Measurements from ENCODE around the gene AFM.

Gene AFM, protein sequence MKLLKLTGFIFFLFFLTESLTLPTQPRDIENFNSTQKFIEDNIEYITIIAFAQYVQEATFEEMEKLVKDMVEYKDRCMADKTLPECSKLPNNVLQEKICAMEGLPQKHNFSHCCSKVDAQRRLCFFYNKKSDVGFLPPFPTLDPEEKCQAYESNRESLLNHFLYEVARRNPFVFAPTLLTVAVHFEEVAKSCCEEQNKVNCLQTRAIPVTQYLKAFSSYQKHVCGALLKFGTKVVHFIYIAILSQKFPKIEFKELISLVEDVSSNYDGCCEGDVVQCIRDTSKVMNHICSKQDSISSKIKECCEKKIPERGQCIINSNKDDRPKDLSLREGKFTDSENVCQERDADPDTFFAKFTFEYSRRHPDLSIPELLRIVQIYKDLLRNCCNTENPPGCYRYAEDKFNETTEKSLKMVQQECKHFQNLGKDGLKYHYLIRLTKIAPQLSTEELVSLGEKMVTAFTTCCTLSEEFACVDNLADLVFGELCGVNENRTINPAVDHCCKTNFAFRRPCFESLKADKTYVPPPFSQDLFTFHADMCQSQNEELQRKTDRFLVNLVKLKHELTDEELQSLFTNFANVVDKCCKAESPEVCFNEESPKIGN

GRCh38 chr4:73481358-73481757 is at the start of gene AFM:
Gene AFM, plus strand, starts transcription at chr4:73481745. Its CDS starts 31 bp downstream, at chr4:73481776.
- no peak for DNase-seq

DNA sequence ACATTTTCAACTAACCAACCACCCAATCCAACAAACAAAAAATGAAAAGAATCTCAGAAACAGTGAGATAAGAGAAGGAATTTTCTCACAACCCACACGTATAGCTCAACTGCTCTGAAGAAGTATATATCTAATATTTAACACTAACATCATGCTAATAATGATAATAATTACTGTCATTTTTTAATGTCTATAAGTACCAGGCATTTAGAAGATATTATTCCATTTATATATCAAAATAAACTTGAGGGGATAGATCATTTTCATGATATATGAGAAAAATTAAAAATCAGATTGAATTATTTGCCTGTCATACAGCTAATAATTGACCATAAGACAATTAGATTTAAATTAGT is 49.8 kb upstream of the AFM start:
- no peak for DNase-seq

DNA sequence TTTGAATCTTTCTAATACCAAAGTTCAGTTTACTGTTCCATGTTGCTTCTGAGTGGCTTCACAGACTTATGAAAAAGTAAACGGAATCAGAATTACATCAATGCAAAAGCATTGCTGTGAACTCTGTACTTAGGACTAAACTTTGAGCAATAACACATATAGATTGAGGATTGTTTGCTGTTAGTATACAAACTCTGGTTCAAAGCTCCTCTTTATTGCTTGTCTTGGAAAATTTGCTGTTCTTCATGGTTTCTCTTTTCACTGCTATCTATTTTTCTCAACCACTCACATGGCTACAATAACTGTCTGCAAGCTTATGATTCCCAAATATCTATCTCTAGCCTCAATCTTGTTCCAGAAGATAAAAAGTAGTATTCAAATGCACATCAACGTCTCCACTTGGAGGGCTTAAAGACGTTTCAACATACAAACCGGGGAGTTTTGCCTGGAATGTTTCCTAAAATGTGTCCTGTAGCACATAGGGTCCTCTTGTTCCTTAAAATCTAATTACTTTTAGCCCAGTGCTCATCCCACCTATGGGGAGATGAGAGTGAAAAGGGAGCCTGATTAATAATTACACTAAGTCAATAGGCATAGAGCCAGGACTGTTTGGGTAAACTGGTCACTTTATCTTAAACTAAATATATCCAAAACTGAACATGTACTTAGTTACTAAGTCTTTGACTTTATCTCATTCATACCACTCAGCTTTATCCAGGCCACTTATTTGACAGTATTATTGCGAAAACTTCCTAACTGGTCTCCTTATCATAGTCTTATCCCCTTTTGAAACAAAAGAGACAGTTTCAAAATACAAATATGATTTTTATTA is 49.2 kb upstream of the AFM start:
- no peak for DNase-seq

- DNase-seq = no peak
These were observed 48.4 kb upstream of the AFM start for GRCh38 chr4:73433140-73433539.

- no peak for DNase-seq
These were observed 47.2 kb upstream of the AFM start for GRCh38 chr4:73434311-73434710.

GRCh38 chr4:73435984-73436383 is 45.6 kb upstream of the AFM start, which contains the start of gene AFP:
Gene AFP, plus strand, starts transcription at chr4:73436221. Its CDS starts 42 bp downstream, at chr4:73436263.
- DNase-seq = no peak

GRCh38 chr4:73436674-73437557 is 44.6 kb upstream of the AFM start:
- DNase-seq = no peak

- DNase-seq = no peak
These were observed 44.0 kb upstream of the AFM start for GRCh38 chr4:73437558-73437956.

DNA sequence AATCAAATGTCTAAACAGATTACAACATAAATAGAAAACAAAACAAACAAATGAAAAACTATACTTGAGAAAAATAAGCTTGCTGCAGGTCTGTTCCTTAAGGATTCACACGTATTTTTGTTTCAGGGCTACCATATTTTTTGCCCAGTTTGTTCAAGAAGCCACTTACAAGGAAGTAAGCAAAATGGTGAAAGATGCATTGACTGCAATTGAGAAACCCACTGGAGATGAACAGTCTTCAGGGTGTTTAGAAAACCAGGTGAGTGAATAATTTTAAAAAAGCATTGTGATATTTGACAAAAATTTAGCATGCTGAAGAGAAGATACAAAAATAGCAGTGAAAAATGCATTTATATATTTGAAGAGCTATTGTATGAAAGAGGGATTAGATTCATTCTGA is 43.5 kb upstream of the AFM start:
- no peak for DNase-seq

DNA sequence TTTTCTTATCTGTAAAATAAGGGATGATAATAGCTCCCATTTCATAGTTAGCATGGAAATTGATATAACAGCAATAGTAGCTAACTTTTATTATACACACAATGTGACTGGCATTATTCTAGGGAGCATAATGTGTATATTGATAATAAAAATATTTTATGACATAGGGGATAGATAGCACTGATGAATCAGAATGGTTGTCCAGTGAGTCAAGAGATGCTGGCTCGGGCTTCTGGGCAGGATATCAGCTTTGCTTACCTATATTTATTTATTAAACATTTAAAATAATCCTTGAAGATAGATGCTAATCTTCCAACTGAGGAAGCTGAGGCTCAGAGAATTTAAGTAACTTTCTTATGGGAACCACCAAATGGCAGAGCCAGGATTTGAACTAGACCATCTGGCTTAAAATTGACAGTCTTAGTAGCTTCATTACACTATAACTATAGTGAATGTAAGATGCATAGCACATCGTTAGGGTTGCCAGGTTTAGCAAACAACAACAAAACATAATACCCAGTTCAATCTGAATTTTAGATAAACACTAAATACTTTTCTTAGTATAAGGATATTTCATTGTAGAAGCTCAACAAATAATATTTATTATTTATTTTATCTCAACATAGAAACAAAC is 42.8 kb upstream of the AFM start:
- DNase-seq = no peak

DNA sequence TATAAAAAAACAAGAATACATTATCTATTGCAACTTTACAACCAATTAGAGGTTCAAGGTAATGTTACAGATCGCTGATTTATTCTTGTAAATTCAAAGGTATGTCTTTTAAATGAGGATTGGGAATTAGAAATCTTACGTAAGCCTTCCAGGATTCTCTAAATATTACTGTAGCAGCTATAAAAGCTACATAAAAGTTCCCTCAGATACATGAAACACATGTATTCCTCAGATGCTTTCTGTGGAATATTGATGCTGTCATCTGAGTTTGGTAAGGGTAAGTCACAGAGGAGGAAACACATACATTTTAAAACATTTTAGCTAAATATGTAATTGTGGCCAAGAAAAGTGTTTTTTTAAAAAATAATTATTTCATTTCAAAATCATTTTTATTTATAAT is 42.1 kb upstream of the AFM start:
- DNase-seq = no peak

DNA sequence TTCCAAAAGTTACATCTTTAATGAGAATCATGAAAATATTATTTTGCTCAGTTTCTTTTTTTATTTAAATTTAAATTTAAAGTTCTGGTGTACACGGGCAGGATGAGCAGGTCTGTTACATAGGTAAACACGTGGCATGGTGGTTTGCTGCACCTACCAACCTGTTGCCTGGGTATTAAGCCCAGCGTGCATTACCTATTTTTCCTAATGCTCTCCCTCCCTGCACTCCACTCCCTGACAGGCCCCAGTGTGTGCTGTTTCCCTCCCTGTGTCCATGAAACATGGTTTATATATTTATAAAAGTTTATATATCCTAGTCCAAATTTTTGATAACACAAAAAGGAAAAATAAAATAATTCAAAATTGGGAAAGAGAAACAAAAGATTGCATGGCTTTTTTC is 41.6 kb upstream of the AFM start:
- no peak for DNase-seq

DNA sequence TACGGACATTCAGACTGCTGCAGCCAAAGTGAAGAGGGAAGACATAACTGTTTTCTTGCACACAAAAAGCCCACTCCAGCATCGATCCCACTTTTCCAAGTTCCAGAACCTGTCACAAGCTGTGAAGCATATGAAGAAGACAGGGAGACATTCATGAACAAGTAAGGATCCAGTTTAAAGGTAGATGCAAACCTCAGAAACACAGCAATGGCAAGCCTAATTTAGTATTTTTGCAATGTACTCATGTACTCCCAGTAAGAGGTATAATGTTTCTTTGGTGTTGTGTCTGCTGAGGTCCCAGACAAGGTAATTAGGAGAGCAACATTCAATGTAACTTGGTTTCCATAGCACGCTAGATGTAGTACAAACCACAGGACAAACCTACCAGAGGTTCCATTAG is 40.9 kb upstream of the AFM start:
- no peak for DNase-seq

DNA sequence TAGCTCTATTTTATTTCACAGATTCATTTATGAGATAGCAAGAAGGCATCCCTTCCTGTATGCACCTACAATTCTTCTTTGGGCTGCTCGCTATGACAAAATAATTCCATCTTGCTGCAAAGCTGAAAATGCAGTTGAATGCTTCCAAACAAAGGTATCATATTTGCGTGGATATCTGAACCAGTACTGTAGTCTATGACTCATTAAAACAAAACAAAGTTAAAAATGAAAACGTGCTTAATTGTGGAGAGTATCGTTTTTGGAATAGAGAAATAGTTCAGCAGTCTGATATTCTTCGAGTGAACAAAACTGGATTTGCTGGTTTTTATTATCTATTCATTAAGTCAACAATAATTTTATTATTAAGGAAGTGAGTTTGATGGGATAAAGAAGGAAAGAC is 39.3 kb upstream of the AFM start:
- DNase-seq = no peak

- no peak for DNase-seq
These were observed 38.3 kb upstream of the AFM start for GRCh38 chr4:73443224-73443623.

- DNase-seq = no peak
These were observed 35.9 kb upstream of the AFM start for GRCh38 chr4:73445383-73446335.

- no peak for DNase-seq
These were observed 35.1 kb upstream of the AFM start for GRCh38 chr4:73446336-73446938.

DNA sequence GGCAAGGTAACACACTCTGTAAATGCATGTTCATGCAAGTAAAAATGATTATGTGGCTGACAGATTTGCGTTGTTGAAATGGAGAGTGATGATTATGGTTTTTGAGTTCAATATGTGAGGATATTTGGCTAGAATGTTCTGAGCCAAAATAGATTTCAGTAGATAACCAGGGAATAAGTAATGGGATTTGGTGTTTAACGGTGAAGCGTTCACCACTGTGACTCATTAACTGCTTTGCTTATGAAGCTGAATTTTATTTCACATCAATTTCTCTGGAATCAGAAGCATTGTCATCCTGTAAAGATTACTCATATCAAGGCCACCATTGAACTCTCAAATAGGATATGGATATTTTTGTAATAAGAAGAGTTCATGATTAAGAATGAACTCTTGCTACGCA is 33.9 kb upstream of the AFM start:
- DNase-seq = no peak

- DNase-seq = no peak
These were observed 32.9 kb upstream of the AFM start for GRCh38 chr4:73448448-73449203.

Data from stimulated activated CD4-positive, alpha-beta T cell treated with anti-CD3 and anti-CD28 coated beads, Interleukin-4, amount 100 ng/mL, for 24 hours (primary cell).